Spleen (tissue), 11 donors: ENCODE results near the gene PTGR1. TPM values are rescaled to one million over a fixed set of nuclear protein-coding genes. Genes with fewer than 3 reads are reported as not detected.

Experiments
- DNase-seq: peaks from one replicate; pipeline ENCODE4 v3.0.0-alpha.2; 2020
- H3K27ac ChIP-seq, 8 donors: fragments of 200-600 bp; sonication (generic) in 7 of 8; 1 replicate in 4 of 8; 2 replicates in 4 of 8; pipeline versions ENCODE4 v1.5.0 to v1.8.0; 2016 to 2021; ENCODE audit warnings: inconsistent platforms in 4 of 8, mild to moderate bottlenecking in 4 of 8, moderate library complexity in 1 of 8
- H3K27me3 ChIP-seq, 7 donors: fragments of 200-600 bp; sonication (generic) in 6 of 7; replicated peaks in 1 of 7; 1 replicate in 4 of 7; 2 replicates in 3 of 7; pipeline versions ENCODE4 v1.5.0 to v1.8.0; 2016 to 2021; ENCODE audit warnings: inconsistent platforms in 3 of 7, mild to moderate bottlenecking in 1 of 7
- H3K36me3 ChIP-seq, 6 donors: fragments of 200-600 bp; sonication (generic) in 5 of 6; 1 replicate in 4 of 6; 2 replicates in 2 of 6; pipeline versions ENCODE4 v1.5.0 to v1.8.0; 2016 to 2021; ENCODE audit warnings: inconsistent platforms in 2 of 6
- H3K4me1 ChIP-seq, 6 donors: fragments of 200-600 bp; sonication (generic) in 5 of 6; 1 replicate in 3 of 6; 2 replicates in 3 of 6; pipeline versions ENCODE4 v1.5.0 to v1.8.0; 2016 to 2021; ENCODE audit warnings: inconsistent platforms in 3 of 6
- H3K4me3 ChIP-seq, 8 donors: fragments of 200-600 bp; sonication (generic) in 7 of 8; 1 replicate in 4 of 8; 2 replicates in 4 of 8; pipeline versions ENCODE4 v1.5.0 to v1.8.0; 2016 to 2021; ENCODE audit warnings: inconsistent platforms in 4 of 8, mild to moderate bottlenecking in 4 of 8, moderate library complexity in 2 of 8
- H3K9me3 ChIP-seq, 8 donors: fragments of 200-600 bp; sonication (generic) in 7 of 8; 1 replicate in 4 of 8; 2 replicates in 4 of 8; pipeline versions ENCODE4 v1.5.0 to v1.8.0; 2016 to 2021; ENCODE audit warnings: inconsistent platforms in 4 of 8
- CTCF ChIP-seq, 11 experiments: fragments of 200-600 bp in 7 of 11; fragments of 450-650 bp in 4 of 11; sonication (generic) in 4 of 11; IDR thresholded peaks in 8 of 11; conservative IDR thresholded peaks in 3 of 11; 1 replicate in 7 of 11; 2 replicates in 4 of 11; pipeline versions ENCODE4 v1.4.0 to v1.8.0; 2016 to 2021; ENCODE audit warnings: antibody characterized with exemption in 11 of 11, inconsistent platforms in 4 of 11, mild to moderate bottlenecking in 1 of 11
- POLR2A ChIP-seq, 3 donors: fragments of 450-650 bp; IDR thresholded peaks; one replicate each; pipeline ENCODE4 v1.5.1; 2017; ENCODE audit warnings: antibody characterized with exemption in 3 of 3, mild to moderate bottlenecking in 1 of 3
- POLR2AphosphoS5 ChIP-seq, 3 donors: sonication (generic); formaldehyde crosslinking; IDR thresholded peaks; one replicate each; pipeline ENCODE4 v1.5.1; 2017; ENCODE audit warnings: antibody characterized with exemption in 3 of 3
- WGBS, 5 donors: extraction: QIAGEN DNeasy Blood & Tissue Kit in 3 of 5; methylation state at CpG; one replicate each; pipeline versions ENCODE4 v1.1.5 to v1.1.7; 2013 to 2018; 5-methylcytosine and 5-hydroxymethylcytosine counted together
- intact Hi-C: fragments of 100-400 bp; cut with DNase I; formaldehyde crosslinking; loops from one replicate; pipeline ENCODE4 v1.15.0; 2023; ENCODE audit warnings: low total_unique reads
- polyA plus RNA-seq, 3 donors: library from polyadenylated mRNA; stranded (reverse); fragments of 200-250 nt; gene quantifications; one replicate each; pipeline ENCODE4 v1.2.1, GENCODE V29; 2013
- total RNA-seq, 7 donors: library from RNA; depleted of rRNA in 3 of 7; stranded (reverse); fragments of >200 nt in 3 of 7; fragmentation: NEBNext Ultra II Directional in 4 of 7; extraction: Animal tissue kit (Norgen Biotek cat#: 25700) in 4 of 7; gene quantifications; one replicate each; pipeline versions ENCODE4 v1.1.0 to v1.2.1, GENCODE V29; 2016 to 2021
- donor health status: healthy with polysubstance abuse.
- donor health status: DM: no; HTN: no; CAD: no; lungs with moderate emphysema.
- donor health status: DM: no; HTN: no; CAD: no.
- donor health status: Bipolar disorder and iron deficiency.
- donor health status: healthy.
- donor health status: DM: no; HTN: no; CAD: no.
- donor health status: DM: yes; HTN: yes; CAD: no.

PTGR1 gene
- total and polyA plus RNA-seq, 10 donors, result 2.8 to 14.6 (median 9.6) TPM

GRCh38 chr9:111645806-111646205 lies 46.4 kb upstream of the PTGR1 start:
- Histone ChIP-seq H3K9me3 (no peaks in the 10 kb centered on the region), H3K36me3 (peaks cover 0 to 66% (median 16%) of the 10 kb centered on the region in 6 donors), H3K27ac (no peak overlapping the region), H3K4me1 (no peaks in the 10 kb centered on the region), H3K27me3 (no peaks in the 10 kb centered on the region), H3K4me3 (no peak overlapping the region)
- intact Hi-C loops, result no loop called here
- TF ChIP-seq CTCF (IDR thresholded peaks at IDR 0.05 in 8 of 11, conservative IDR thresholded peaks at IDR 0.05 in 3 of 11) (no peak), POLR2AphosphoS5 (IDR thresholded peaks at IDR 0.05) (no peak), POLR2A (IDR thresholded peaks at IDR 0.05) (no peak)
- no peak for DNase-seq
- 93 to 100% (median 96%) methylated on average over 1 of the region's 1 CpG for WGBS, 5 donors

- TF ChIP-seq POLR2A (IDR thresholded peaks at IDR 0.05) (no peak), POLR2AphosphoS5 (IDR thresholded peaks at IDR 0.05) (no peak), CTCF (IDR thresholded peaks at IDR 0.05 in 8 of 11, conservative IDR thresholded peaks at IDR 0.05 in 3 of 11) (no peak)
- Histone ChIP-seq H3K4me3 (no peak overlapping the region), H3K27me3 (no peaks in the 10 kb centered on the region), H3K27ac (no peak overlapping the region), H3K4me1 (no peaks in the 10 kb centered on the region), H3K9me3 (no peaks in the 10 kb centered on the region), H3K36me3 (peaks cover 0 to 51% (median 16%) of the 10 kb centered on the region in 6 donors)
- intact Hi-C loops, result no loop called here
- DNase-seq, result no peak
- 90 to 94% (median 92%) methylated on average over 8 of the region's 8 CpGs for WGBS, 5 donors
These were observed 44.8 kb upstream of the PTGR1 start for GRCh38 chr9:111644195-111644772.

GRCh38 chr9:111637421-111637950 lies 38.0 kb upstream of the PTGR1 start:
- H3K4me1 ChIP-seq, result peaks cover 4 to 55% (median 27%) of the 10 kb centered on the region in 6 donors
- no peaks in the 10 kb centered on the region for H3K36me3 ChIP-seq
- no peaks in the 10 kb centered on the region for H3K9me3 ChIP-seq
- no peaks in the 10 kb centered on the region for H3K27me3 ChIP-seq
- TF ChIP-seq CTCF (IDR thresholded peaks at IDR 0.05 in 8 of 11, conservative IDR thresholded peaks at IDR 0.05 in 3 of 11) (no peak), POLR2AphosphoS5 (IDR thresholded peaks at IDR 0.05) (no peak), POLR2A (IDR thresholded peaks at IDR 0.05) (no peak)
- no peak overlapping the region for H3K27ac ChIP-seq
- DNase-seq, result no peak
- 81 to 95% (median 87%) methylated on average over 6 of the region's 6 CpGs for WGBS, 5 donors
- intact Hi-C loops, result loop anchor here (10.0 kb wide), 1 partner anchor 153 kb away; the partner anchor contains the start of gene ECPAS
- H3K4me3 ChIP-seq, result no peak overlapping the region

- H3K9me3 ChIP-seq, result no peaks in the 10 kb centered on the region
- H3K27me3 ChIP-seq, result no peaks in the 10 kb centered on the region
- no peaks in the 10 kb centered on the region for H3K36me3 ChIP-seq
- no peak for TF ChIP-seq CTCF (IDR thresholded peaks at IDR 0.05 in 8 of 11, conservative IDR thresholded peaks at IDR 0.05 in 3 of 11)
- no peak for TF ChIP-seq POLR2AphosphoS5 (IDR thresholded peaks at IDR 0.05)
- no peak for TF ChIP-seq POLR2A (IDR thresholded peaks at IDR 0.05)
- no peak for DNase-seq
- intact Hi-C loops, result loop anchor here (10.0 kb wide), 1 partner anchor 150 kb away; the partner anchor contains the start of gene ECPAS
- peaks cover 9 to 73% (median 45%) of the 10 kb centered on the region in 6 donors for H3K4me1 ChIP-seq
- 90 to 93% (median 92%) methylated on average over 1 of the region's 1 CpG for WGBS, 5 donors
- no peak overlapping the region for H3K4me3 ChIP-seq
- H3K27ac ChIP-seq, result no peak overlapping the region
These were observed 35.4 kb upstream of the PTGR1 start for GRCh38 chr9:111634860-111635259.
